HG03135 (cell line): Measurements from ENCODE around the gene PRKAA2.

Experiments
- ATAC-seq: cut with Tn5 transposase; IDR thresholded peaks from one replicate; pipeline ENCODE4 v1.9.1; 2021; ENCODE audit warnings: mild to moderate bottlenecking, moderate library complexity; ENCODE audit not compliant: unreplicated experiment

PRKAA2 gene

GRCh38 chr1:56654126-56654923 lies 9.2 kb downstream of the PRKAA2 start:
- ATAC-seq = no peak

GRCh38 chr1:56655991-56656613 lies 11.0 kb downstream of the PRKAA2 start:
- no peak for ATAC-seq

GRCh38 chr1:56658254-56658653 lies 13.1 kb downstream of the PRKAA2 start:
- no peak for ATAC-seq

GRCh38 chr1:56660293-56660692 lies 15.2 kb downstream of the PRKAA2 start:
- ATAC-seq = no peak

GRCh38 chr1:56663846-56664245 lies 18.7 kb downstream of the PRKAA2 start:
- ATAC-seq = no peak

GRCh38 chr1:56665384-56665783 lies 20.3 kb downstream of the PRKAA2 start:
- ATAC-seq = no peak

GRCh38 chr1:56666112-56666608 lies 21.0 kb downstream of the PRKAA2 start:
- ATAC-seq = no peak

GRCh38 chr1:56670350-56670749 lies 25.2 kb downstream of the PRKAA2 start:
- ATAC-seq = no peak

- ATAC-seq = no peak
Observed at GRCh38 chr1:56671085-56671484, 26.0 kb downstream of the PRKAA2 start.

GRCh38 chr1:56671542-56671941 lies 26.4 kb downstream of the PRKAA2 start:
- no peak for ATAC-seq

GRCh38 chr1:56672579-56672978 lies 27.5 kb downstream of the PRKAA2 start:
- ATAC-seq = no peak

GRCh38 chr1:56675763-56676162 lies 30.6 kb downstream of the PRKAA2 start:
- no peak for ATAC-seq

GRCh38 chr1:56676571-56677035 lies 31.5 kb downstream of the PRKAA2 start:
- no peak for ATAC-seq

- no peak for ATAC-seq
Observed at GRCh38 chr1:56683569-56683968, 38.5 kb downstream of the PRKAA2 start.

- no peak for ATAC-seq
Observed at GRCh38 chr1:56686169-56686568, 41.1 kb downstream of the PRKAA2 start.

GRCh38 chr1:56688522-56689026 lies 43.5 kb downstream of the PRKAA2 start:
- no peak for ATAC-seq

- no peak for ATAC-seq
Observed at GRCh38 chr1:56696663-56697062, 51.5 kb downstream of the PRKAA2 start.

- no peak for ATAC-seq
Observed at GRCh38 chr1:56703747-56704146, 58.6 kb downstream of the PRKAA2 start.

GRCh38 chr1:56707379-56707778 lies 62.3 kb downstream of the PRKAA2 start:
- no peak for ATAC-seq

GRCh38 chr1:56709269-56709880 lies 64.3 kb downstream of the PRKAA2 start:
- ATAC-seq = no peak

- ATAC-seq = no peak
Observed at GRCh38 chr1:56709995-56710394, 64.9 kb downstream of the PRKAA2 start.

GRCh38 chr1:56710646-56711045 lies 65.5 kb downstream of the PRKAA2 start:
- ATAC-seq = no peak
